Endothelial cell of umbilical vein (primary cell): ENCODE data around the gene FBXO11. TPM values are rescaled to one million over a fixed set of nuclear protein-coding genes. Genes with fewer than 3 reads are reported as not detected.
A peak's percentile ranks its signal among the peaks of the same experiment; 100 is the strongest.

Source experiments
- BruUV-seq: library from RNA; stranded (reverse); fragments of 400-500 nt; replicated peaks from 2 replicates; lab custom pipeline; 2021; lab: Mats Ljungman, UMichigan
- CTCF ChIA-PET: fragments of 300-600, 350-600 bp; sonication (Branson Sonifier 250); formaldehyde crosslinking; loops from one replicate; lab custom pipeline; 2021; ENCODE audit warnings: antibody characterized with exemption, inconsistent platforms; lab: Charles Lee
- POLR2A ChIA-PET: fragments of 300-600, 350-600 bp; sonication (Branson Sonifier 250); formaldehyde crosslinking; loops from one replicate; lab custom pipeline; 2021; ENCODE audit warnings: antibody characterized with exemption, inconsistent platforms; lab: Charles Lee
- DNase-seq: peaks from one replicate; pipeline ENCODE4 v3.0.0-alpha.2; 2011; ENCODE audit warnings: low read depth, low spot score
- FAIRE-seq: peaks from 2 replicates; lab custom pipeline; 2011; peaks lifted over from hg19 to GRCh38; lab: Jason Lieb, UNC
- H2AFZ ChIP-seq: 2 replicates; pipeline ENCODE4 v1.6.0; 2012; ENCODE audit warnings: low read depth, low read length, control low read depth, inconsistent platforms
- H3K27ac ChIP-seq: 2 replicates; pipeline ENCODE4 v1.5.1; 2011; ENCODE audit warnings: low read depth, mild to moderate bottlenecking, control low read depth, low read length, moderate library complexity; ENCODE audit not compliant: insufficient read depth
- H3K27me3 ChIP-seq, 2 experiments: 2 replicates each; pipeline versions ENCODE4 v1.6.0 to v1.6.1; 2011; ENCODE audit warnings: low read length in 2 of 2, mixed read lengths in 1 of 2; ENCODE audit not compliant: control insufficient read depth in 2 of 2, insufficient read depth in 2 of 2
- H3K36me3 ChIP-seq, 2 experiments: 2 replicates in 1 of 2; 3 replicates in 1 of 2; pipeline ENCODE4 v1.5.1; 2011; ENCODE audit warnings: low read length in 2 of 2, mild to moderate bottlenecking in 1 of 2, moderate library complexity in 1 of 2; ENCODE audit not compliant: control insufficient read depth in 2 of 2, insufficient read depth in 2 of 2; ENCODE audit errors: extremely low read depth in 1 of 2
- H3K4me1 ChIP-seq: 3 replicates; pipeline ENCODE4 v1.5.1; 2011; ENCODE audit warnings: mild to moderate bottlenecking, low read length; ENCODE audit not compliant: control insufficient read depth, insufficient read depth; ENCODE audit errors: extremely low read depth
- H3K4me2 ChIP-seq: 2 replicates; pipeline ENCODE4 v1.6.1; 2011; ENCODE audit warnings: low read length, control low read depth, mixed read lengths; ENCODE audit not compliant: insufficient read depth
- H3K4me3 ChIP-seq, 3 experiments: fragments of 200-600 bp in 1 of 3; sonication (generic), shearing (Covaris generic) in 1 of 3; replicated peaks in 1 of 3; 2 replicates each; pipeline ENCODE4 v1.5.1; 2011 to 2016; ENCODE audit warnings: control low read depth in 3 of 3, low read length in 3 of 3, mild to moderate bottlenecking in 2 of 3, inconsistent platforms in 1 of 3, low read depth in 1 of 3, moderate library complexity in 1 of 3; ENCODE audit not compliant: insufficient read depth in 1 of 3
- H3K79me2 ChIP-seq: 2 replicates; pipeline ENCODE4 v1.6.0; 2012; ENCODE audit warnings: low read length, inconsistent platforms; ENCODE audit not compliant: control insufficient read depth, insufficient read depth
- H3K9ac ChIP-seq: replicated peaks from 2 replicates; pipeline ENCODE3; 2011; ENCODE audit warnings: low read length, control low read depth; ENCODE audit not compliant: insufficient read depth; ENCODE audit errors: extremely low read depth
- H3K9me1 ChIP-seq: replicated peaks from 3 replicates; pipeline ENCODE4 v1.6.0; 2011; ENCODE audit warnings: mild to moderate bottlenecking, low read length; ENCODE audit not compliant: control insufficient read depth, insufficient read depth; ENCODE audit errors: extremely low read depth
- H3K9me3 ChIP-seq: replicated peaks from 2 replicates; pipeline ENCODE4 v1.5.1; 2012; ENCODE audit warnings: low read length, inconsistent platforms; ENCODE audit not compliant: control insufficient read depth, insufficient read depth
- H4K20me1 ChIP-seq: replicated peaks from 2 replicates; pipeline ENCODE3; 2011; ENCODE audit warnings: mild to moderate bottlenecking, low read length; ENCODE audit not compliant: control insufficient read depth, insufficient read depth; ENCODE audit errors: extremely low read depth
- CTCF ChIP-seq, 2 donors: IDR thresholded peaks; 1 replicate in 1 of 2; 2 replicates in 1 of 2; pipeline ENCODE4 v1.5.1; 2011; ENCODE audit warnings: low read length in 2 of 2, mild to moderate bottlenecking in 2 of 2, moderate library complexity in 2 of 2, control low read depth in 1 of 2, inconsistent platforms in 1 of 2, low read depth in 1 of 2; ENCODE audit not compliant: insufficient read depth in 1 of 2; ENCODE audit errors: extremely low read depth in 1 of 2
- EZH2 ChIP-seq: IDR thresholded peaks from 2 replicates; pipeline ENCODE4 v1.6.1; 2012; ENCODE audit warnings: borderline replicate concordance, low read depth, mild to moderate bottlenecking, moderate library complexity, low read length, inconsistent platforms; ENCODE audit not compliant: severe bottlenecking
- FOS ChIP-seq: IDR thresholded peaks from 2 replicates; pipeline ENCODE4 v1.6.1; 2011; ENCODE audit warnings: mild to moderate bottlenecking, low read length, moderate library complexity, borderline replicate concordance; ENCODE audit not compliant: insufficient read depth
- GATA2 ChIP-seq: IDR thresholded peaks from 2 replicates; pipeline ENCODE4 v1.7.0; 2011; ENCODE audit warnings: low read depth, mild to moderate bottlenecking, moderate library complexity, mixed read lengths, low read length; ENCODE audit not compliant: insufficient read length, insufficient read depth
- JUN ChIP-seq: IDR thresholded peaks from 2 replicates; pipeline ENCODE4 v1.6.1; 2011; ENCODE audit warnings: borderline replicate concordance, low read depth; ENCODE audit not compliant: insufficient read length, insufficient read depth
- MAX ChIP-seq: IDR thresholded peaks from 2 replicates; pipeline ENCODE4 v1.6.1; 2011; ENCODE audit not compliant: insufficient read depth, insufficient read length
- dilution Hi-C: fragments of 300-500 bp; cut with MboI; formaldehyde crosslinking; loops from one replicate; pipeline ENCODE4 v1.15.0; 2019; ENCODE audit warnings: low sequenced_read_pairs; ENCODE audit not compliant: extremely low pct_ligation_motif_present
- intact Hi-C: fragments of 100-400 bp; cut with micrococcal nuclease; formaldehyde crosslinking; loops from one replicate; pipeline ENCODE4 v1.10.0; 2022
- polyA plus RNA-seq, 4 experiments: library from polyadenylated mRNA; depleted of rRNA in 3 of 4; stranded (reverse) in 3 of 4; unstranded in 1 of 4; fragments of >200 nt; gene quantifications; 2 replicates each; pipeline versions ENCODE4 v1.2.1 to v1.2.3, GENCODE V29; 2011 to 2012; ENCODE audit warnings: missing spikeins in 1 of 4
- total RNA-seq: library from RNA; stranded (reverse); gene quantifications from 2 replicates; pipeline ENCODE4 v1.2.3, GENCODE V29; 2021

Gene FBXO11
- total and polyA plus RNA-seq, 2 donors (not counting 3 experiments of a cell fraction or from before 2014, with no cell fraction given) = 23.4 to 59.6 TPM

- no TSS peak for BruUV-seq
- CTCF ChIA-PET = interaction anchor here (0.5 to 2.1 kb wide), 2 partner anchors 10 to 112 kb away, joined by 3 to 9 read pairs; no protein-coding TSS in a partner anchor
Observed at GRCh38 chr2:47777277-47777937, 128.9 kb downstream of the FBXO11 start.

More at GRCh38 chr2:47777277-47777937, 128.9 kb downstream of the FBXO11 start:
- DNase-seq (no peak), FAIRE-seq (peak; percentile 55)
- Histone ChIP-seq H3K4me2 (no peak overlapping the region), H3K4me3 (no peak overlapping the region), H2AFZ (no peak overlapping the region), H3K9ac (no peak overlapping the region), H3K27ac (no peak overlapping the region), H3K79me2 (no peaks in the 10 kb centered on the region), H3K27me3 (no peaks in the 10 kb centered on the region), H3K36me3 (no peaks in the 10 kb centered on the region), H4K20me1 (no peaks in the 10 kb centered on the region), H3K9me3 (no peaks in the 10 kb centered on the region), H3K4me1 (peaks cover 3% of the 10 kb centered on the region), H3K9me1 (no peaks in the 10 kb centered on the region)
- POLR2A ChIA-PET = no interaction called here
- TF ChIP-seq MAX (no peak), CTCF (IDR thresholded peaks at IDR 0.05; ENCODE audit: extremely low read depth in 1 of 2, insufficient read depth in 1 of 2, low read depth in 1 of 2, low read length in 2 of 2) (no peak), JUN (no peak), GATA2 (no peak), EZH2 (no peak), FOS (no peak)
- dilution Hi-C loops = no loop called here
- intact Hi-C loops = no loop called here
